PC-3 (cell line): ENCODE results near the gene ACOT8. TPM values are rescaled to one million over a fixed set of nuclear protein-coding genes. Genes with fewer than 3 reads are reported as not detected.

Source experiments
- ATAC-seq: fragments of 200-7000 bp; cut with Tn5 transposase; 2 replicates; pipeline ENCODE4 v1.9.1; 2020; ENCODE audit warnings: mild to moderate bottlenecking, moderate library complexity
- BruUV-seq: library from RNA; stranded (reverse); fragments of 400-500 nt; replicated peaks from 2 replicates; lab custom pipeline; 2021; lab: Mats Ljungman, UMichigan
- CTCF ChIA-PET: fragments of 300-600 bp; sonication (Branson Sonifier 250); formaldehyde crosslinking; loops from one replicate; lab custom pipeline; 2022; ENCODE audit warnings: antibody characterized with exemption; lab: Charles Lee
- POLR2A ChIA-PET: fragments of 300-600 bp; sonication (Branson Sonifier 250); formaldehyde crosslinking; loops from one replicate; lab custom pipeline; 2022; ENCODE audit warnings: antibody characterized with exemption; ENCODE audit not compliant: unreplicated experiment; lab: Charles Lee
- DNase-seq: peaks from one replicate; pipeline ENCODE4 v3.0.0-alpha.2; 2015
- H2AFZ ChIP-seq: fragments of 300-600 bp; sonication (generic); 2 replicates; pipeline ENCODE4 v1.6.0; 2016; ENCODE audit warnings: antibody characterized with exemption, low read length
- H3F3A ChIP-seq: fragments of 300-600 bp; sonication (generic); one replicate; pipeline ENCODE4 v1.6.0; 2017; ENCODE audit warnings: antibody characterized with exemption, low read length, control low read depth, mild to moderate bottlenecking; ENCODE audit not compliant: unreplicated experiment
- H3K27ac ChIP-seq: fragments of 300-600 bp; sonication (generic); 2 replicates; pipeline ENCODE4 v1.5.1; 2016; ENCODE audit warnings: mild to moderate bottlenecking, low read length
- H3K27me3 ChIP-seq: fragments of 300-600 bp; sonication (generic); 2 replicates; pipeline ENCODE4 v1.6.1; 2016; ENCODE audit warnings: low read length, mixed read lengths
- H3K36me3 ChIP-seq: fragments of 300-600 bp; sonication (generic); 2 replicates; pipeline ENCODE4 v1.6.1; 2016; ENCODE audit warnings: low read depth, mixed run types, low read length, mixed read lengths
- H3K4me1 ChIP-seq: fragments of 300-600 bp; sonication (generic); 2 replicates; pipeline ENCODE4 v1.5.1; 2016; ENCODE audit warnings: low read length; ENCODE audit not compliant: insufficient read depth
- H3K4me2 ChIP-seq: fragments of 300-600 bp; sonication (generic); 2 replicates; pipeline ENCODE4 v1.6.0; 2016; ENCODE audit warnings: low read length
- H3K4me3 ChIP-seq: fragments of 300-600 bp; sonication (generic); 2 replicates; pipeline ENCODE4 v1.5.1; 2016; ENCODE audit warnings: mild to moderate bottlenecking, low read length, mixed read lengths
- H3K79me2 ChIP-seq: fragments of 300-600 bp; sonication (generic); 2 replicates; pipeline ENCODE4 v1.6.1; 2017; ENCODE audit warnings: low read length, mixed read lengths
- H3K9ac ChIP-seq: fragments of 300-600 bp; sonication (generic); 2 replicates; pipeline ENCODE4 v1.6.0; 2016; ENCODE audit warnings: mild to moderate bottlenecking, low read length
- H3K9me2 ChIP-seq: fragments of 300-600 bp; sonication (generic); replicated peaks from 2 replicates; pipeline ENCODE4 v1.6.1; 2016; ENCODE audit warnings: mixed run types, low read length, mixed read lengths
- H3K9me3 ChIP-seq: fragments of 300-600 bp; sonication (generic); 2 replicates; pipeline ENCODE4 v1.6.1; 2016; ENCODE audit warnings: low read length, mixed read lengths
- H4K20me1 ChIP-seq: fragments of 300-600 bp; sonication (generic); 2 replicates; pipeline ENCODE4 v1.6.1; 2016; ENCODE audit warnings: low read length, mixed read lengths
- EZH2 ChIP-seq: fragments of 300-600 bp; sonication (generic); IDR thresholded peaks from one replicate; pipeline ENCODE4 v1.6.1; 2017; ENCODE audit warnings: antibody characterized with exemption, mild to moderate bottlenecking, low read length; ENCODE audit not compliant: unreplicated experiment
- EZH2phosphoT487 ChIP-seq: fragments of 300-600 bp; sonication (generic); IDR thresholded peaks from 2 replicates; pipeline ENCODE4 v1.6.1; 2018; ENCODE audit warnings: mild to moderate bottlenecking, antibody characterized with exemption, low read length, borderline replicate concordance
- intact Hi-C: fragments of 100-400 bp; cut with micrococcal nuclease; formaldehyde crosslinking; loops from 2 replicates; pipeline ENCODE4 v1.9.0; 2023
- total RNA-seq: library from RNA; depleted of rRNA; stranded (reverse); fragments of >200 nt; gene quantifications from 2 replicates; pipeline ENCODE4 v1.2.3, GENCODE V29; 2014
- TF ChIP-seq, protein P1 (sequence below): fragments of 300-600 bp; sonication (generic); conservative IDR thresholded peaks from 2 replicates; pipeline ENCODE4 v1.5.1; 2017; ENCODE audit warnings: antibody characterized with exemption, low read depth, mild to moderate bottlenecking, low read length

The ACOT8 gene
- total RNA-seq, 1 experiment from 2014 or later, result 58.8 TPM

DNA sequence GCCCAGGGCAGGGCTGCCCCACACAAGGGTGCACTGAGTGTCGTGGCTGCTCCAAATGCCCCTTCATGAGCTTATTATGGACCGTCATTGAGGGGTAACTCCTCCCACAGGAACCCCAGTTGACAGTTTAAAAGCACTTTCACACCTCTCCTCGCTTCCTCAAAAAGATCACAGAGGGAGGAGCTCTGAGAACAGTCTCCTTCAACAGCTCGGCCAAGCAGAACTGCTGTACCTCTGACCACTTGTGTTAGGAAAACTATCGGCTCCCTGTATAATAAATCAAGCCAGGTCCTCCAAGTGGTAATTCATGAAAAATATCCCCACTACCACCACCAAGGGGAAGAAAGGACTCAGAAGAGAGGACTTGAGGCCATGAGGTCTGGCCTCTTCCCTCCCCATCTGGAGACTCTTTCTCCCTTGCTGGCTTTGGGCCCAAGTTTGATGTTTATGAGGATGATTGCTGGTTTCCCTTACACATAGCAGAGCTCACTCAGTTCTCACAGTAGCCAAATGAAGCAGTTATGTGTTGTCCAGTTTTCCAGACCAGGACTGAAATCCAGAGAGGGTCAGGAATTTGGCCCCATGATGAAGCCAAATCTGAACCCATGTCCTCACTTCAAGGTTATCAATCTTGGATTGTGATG is 14.9 kb downstream of the ACOT8 start:
- intact Hi-C loops, result no loop called here

DNA sequence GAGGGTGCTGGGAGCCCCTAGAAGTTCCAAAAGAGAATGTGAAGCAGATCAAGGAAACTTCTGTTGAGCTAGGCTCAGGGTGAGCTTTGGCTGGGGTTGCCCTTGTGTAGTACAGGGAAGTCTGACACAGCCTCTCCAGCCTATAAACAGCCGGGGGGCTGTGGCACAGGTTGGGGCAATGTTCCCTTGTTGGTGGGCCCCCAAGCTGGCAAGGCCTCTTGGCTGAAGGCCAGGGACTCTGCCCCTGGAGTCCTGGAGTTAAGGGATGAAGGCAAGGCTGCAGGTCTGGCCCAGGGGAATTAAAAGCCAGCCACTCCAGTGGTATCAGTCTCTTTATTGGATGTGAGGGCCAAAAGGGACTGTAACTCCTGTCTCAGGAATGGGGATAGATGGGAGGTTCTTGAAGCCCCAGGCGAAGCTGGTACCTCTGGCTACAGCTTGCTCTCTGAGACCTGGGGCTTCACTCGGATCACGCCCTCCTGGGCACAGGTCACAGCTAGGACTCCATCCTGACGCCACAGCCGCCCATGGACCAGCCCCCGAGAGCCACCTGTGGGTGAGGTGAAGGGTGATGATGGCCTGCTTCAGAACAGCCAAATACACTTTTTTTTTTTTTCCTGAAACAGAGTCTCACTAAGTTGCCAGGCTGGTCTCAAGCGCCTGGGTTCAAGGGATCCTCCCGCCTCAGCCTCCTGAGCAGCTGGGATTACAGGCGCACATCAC is 15.6 kb downstream of the ACOT8 start:
- Histone ChIP-seq H2AFZ (no peak overlapping the region), H3K4me1 (peaks cover 6% of the 10 kb centered on the region), H3K36me3 (peaks cover 33% of the 10 kb centered on the region), H3F3A (no peaks in the 10 kb centered on the region), H3K4me3 (no peak overlapping the region), H3K27me3 (no peaks in the 10 kb centered on the region), H3K79me2 (peaks cover 9% of the 10 kb centered on the region), H3K9me2 (no peaks in the 10 kb centered on the region), H3K9ac (no peak overlapping the region), H4K20me1 (no peaks in the 10 kb centered on the region), H3K9me3 (no peaks in the 10 kb centered on the region), H3K4me2 (no peak overlapping the region), H3K27ac (no peak overlapping the region)
- DNase-seq, result no peak
- TF ChIP-seq EZH2phosphoT487, result no peak
- TF ChIP-seq EZH2, result no peak
- TF ChIP-seq, protein P1, sequence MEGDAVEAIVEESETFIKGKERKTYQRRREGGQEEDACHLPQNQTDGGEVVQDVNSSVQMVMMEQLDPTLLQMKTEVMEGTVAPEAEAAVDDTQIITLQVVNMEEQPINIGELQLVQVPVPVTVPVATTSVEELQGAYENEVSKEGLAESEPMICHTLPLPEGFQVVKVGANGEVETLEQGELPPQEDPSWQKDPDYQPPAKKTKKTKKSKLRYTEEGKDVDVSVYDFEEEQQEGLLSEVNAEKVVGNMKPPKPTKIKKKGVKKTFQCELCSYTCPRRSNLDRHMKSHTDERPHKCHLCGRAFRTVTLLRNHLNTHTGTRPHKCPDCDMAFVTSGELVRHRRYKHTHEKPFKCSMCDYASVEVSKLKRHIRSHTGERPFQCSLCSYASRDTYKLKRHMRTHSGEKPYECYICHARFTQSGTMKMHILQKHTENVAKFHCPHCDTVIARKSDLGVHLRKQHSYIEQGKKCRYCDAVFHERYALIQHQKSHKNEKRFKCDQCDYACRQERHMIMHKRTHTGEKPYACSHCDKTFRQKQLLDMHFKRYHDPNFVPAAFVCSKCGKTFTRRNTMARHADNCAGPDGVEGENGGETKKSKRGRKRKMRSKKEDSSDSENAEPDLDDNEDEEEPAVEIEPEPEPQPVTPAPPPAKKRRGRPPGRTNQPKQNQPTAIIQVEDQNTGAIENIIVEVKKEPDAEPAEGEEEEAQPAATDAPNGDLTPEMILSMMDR, result no peak
- no peak for ATAC-seq
- BruUV-seq, result no TSS peak
- ChIA-PET POLR2A (interaction anchor here (0.6 kb wide), 1 partner anchor 39 kb away, joined by 3 read pairs; no protein-coding TSS in a partner anchor), CTCF (no interaction called here)
- intact Hi-C loops, result no loop called here

More for the DNA sequence above, 14.9 kb downstream of the ACOT8 start:
- Histone ChIP-seq H3K9ac (no peak overlapping the region), H3K9me3 (no peaks in the 10 kb centered on the region), H3K9me2 (no peaks in the 10 kb centered on the region), H3K4me3 (no peak overlapping the region), H3K4me2 (no peak overlapping the region), H3F3A (no peaks in the 10 kb centered on the region), H2AFZ (no peak overlapping the region), H4K20me1 (no peaks in the 10 kb centered on the region), H3K79me2 (peaks cover 2% of the 10 kb centered on the region; the same call in 1 of the 2 replicates), H3K4me1 (no peaks in the 10 kb centered on the region), H3K27ac (no peak overlapping the region), H3K36me3 (peaks cover 33% of the 10 kb centered on the region), H3K27me3 (no peaks in the 10 kb centered on the region)
- TF ChIP-seq, protein P1, result no peak
- no peak for TF ChIP-seq EZH2phosphoT487
- TF ChIP-seq EZH2, result no peak
- DNase-seq (no peak), ATAC-seq (peak; percentile 26)
- TSS peak; percentile 20 for BruUV-seq
- POLR2A ChIA-PET, result interaction anchor here (0.9 kb wide), 1 partner anchor 25 kb away, joined by 5 read pairs; no protein-coding TSS in a partner anchor
- CTCF ChIA-PET, result no interaction called here

DNA sequence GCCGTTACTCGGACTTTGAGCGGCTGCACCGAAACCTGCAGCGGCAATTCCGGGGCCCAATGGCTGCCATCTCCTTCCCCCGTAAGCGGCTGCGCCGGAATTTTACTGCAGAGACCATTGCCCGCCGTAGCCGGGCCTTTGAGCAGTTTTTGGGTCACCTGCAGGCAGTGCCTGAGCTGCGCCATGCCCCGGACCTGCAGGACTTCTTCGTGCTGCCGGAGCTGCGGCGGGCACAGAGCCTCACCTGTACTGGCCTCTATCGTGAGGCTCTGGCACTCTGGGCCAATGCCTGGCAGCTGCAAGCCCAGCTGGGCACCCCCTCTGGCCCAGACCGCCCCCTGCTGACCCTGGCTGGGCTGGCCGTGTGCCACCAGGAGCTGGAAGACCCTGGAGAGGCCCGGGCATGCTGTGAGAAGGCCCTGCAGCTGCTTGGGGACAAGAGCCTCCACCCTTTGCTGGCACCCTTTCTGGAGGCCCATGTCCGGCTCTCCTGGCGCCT is 16.4 kb downstream of the ACOT8 start:
- peaks cover 12% of the 10 kb centered on the region for H3K4me1 ChIP-seq
- no peak overlapping the region for H3K9ac ChIP-seq
- peaks cover 33% of the 10 kb centered on the region for H3K36me3 ChIP-seq
- BruUV-seq, result no TSS peak
- no peaks in the 10 kb centered on the region for H3K9me2 ChIP-seq
- H3K27ac ChIP-seq, result no peak overlapping the region
- CTCF ChIA-PET, result no interaction called here
- ATAC-seq, result no peak
- no peaks in the 10 kb centered on the region for H4K20me1 ChIP-seq
- peaks cover 11% of the 10 kb centered on the region for H3K79me2 ChIP-seq
- no peak overlapping the region for H3K4me3 ChIP-seq
- no peak overlapping the region for H3K4me2 ChIP-seq
- DNase-seq, result no peak
- no peaks in the 10 kb centered on the region for H3K27me3 ChIP-seq
- POLR2A ChIA-PET, result no interaction called here
- no peaks in the 10 kb centered on the region for H3K9me3 ChIP-seq
- TF ChIP-seq, protein P1, result no peak
- no peak for TF ChIP-seq EZH2phosphoT487
- H2AFZ ChIP-seq, result no peak overlapping the region
- intact Hi-C loops, result no loop called here
- H3F3A ChIP-seq, result no peaks in the 10 kb centered on the region
